MM.1S (cell line): ENCODE data around the gene COG8.

Experiments used
- EZH2 ChIP-seq: fragments of 300-600 bp; sonication (generic); optimal IDR thresholded peaks from 2 replicates; pipeline ENCODE3; 2017; ENCODE audit warnings: low read depth, mild to moderate bottlenecking, antibody characterized with exemption, low read length, mixed read lengths
- TF ChIP-seq, protein P1 (sequence below): fragments of 300-600 bp; sonication (generic); IDR thresholded peaks from 2 replicates; pipeline ENCODE4 v1.5.1; 2016; ENCODE audit warnings: antibody characterized with exemption, low read length, mixed read lengths

- TF ChIP-seq, protein P1, sequence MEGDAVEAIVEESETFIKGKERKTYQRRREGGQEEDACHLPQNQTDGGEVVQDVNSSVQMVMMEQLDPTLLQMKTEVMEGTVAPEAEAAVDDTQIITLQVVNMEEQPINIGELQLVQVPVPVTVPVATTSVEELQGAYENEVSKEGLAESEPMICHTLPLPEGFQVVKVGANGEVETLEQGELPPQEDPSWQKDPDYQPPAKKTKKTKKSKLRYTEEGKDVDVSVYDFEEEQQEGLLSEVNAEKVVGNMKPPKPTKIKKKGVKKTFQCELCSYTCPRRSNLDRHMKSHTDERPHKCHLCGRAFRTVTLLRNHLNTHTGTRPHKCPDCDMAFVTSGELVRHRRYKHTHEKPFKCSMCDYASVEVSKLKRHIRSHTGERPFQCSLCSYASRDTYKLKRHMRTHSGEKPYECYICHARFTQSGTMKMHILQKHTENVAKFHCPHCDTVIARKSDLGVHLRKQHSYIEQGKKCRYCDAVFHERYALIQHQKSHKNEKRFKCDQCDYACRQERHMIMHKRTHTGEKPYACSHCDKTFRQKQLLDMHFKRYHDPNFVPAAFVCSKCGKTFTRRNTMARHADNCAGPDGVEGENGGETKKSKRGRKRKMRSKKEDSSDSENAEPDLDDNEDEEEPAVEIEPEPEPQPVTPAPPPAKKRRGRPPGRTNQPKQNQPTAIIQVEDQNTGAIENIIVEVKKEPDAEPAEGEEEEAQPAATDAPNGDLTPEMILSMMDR = no peak
- no peak for TF ChIP-seq EZH2
Measured at GRCh38 chr16:69298261-69298660, 41.1 kb downstream of the COG8 start.
